PC-3 (cell line): ENCODE data around the gene PARP4. TPM values are rescaled to one million over a fixed set of nuclear protein-coding genes. Genes with fewer than 3 reads are reported as not detected.
"Not testable (repeated sequence)": the region's sequence is repeated elsewhere in the genome, so short reads cannot be mapped to it uniquely, and the experiment has no call there.

ENCODE experiments used
- ATAC-seq: fragments of 200-7000 bp; cut with Tn5 transposase; 2 replicates; pipeline ENCODE4 v1.9.1; 2020; ENCODE audit warnings: mild to moderate bottlenecking, moderate library complexity
- BruUV-seq: library from RNA; stranded (reverse); fragments of 400-500 nt; replicated peaks from 2 replicates; lab custom pipeline; 2021; lab: Mats Ljungman, UMichigan
- CTCF ChIA-PET: fragments of 300-600 bp; sonication (Branson Sonifier 250); formaldehyde crosslinking; loops from one replicate; lab custom pipeline; 2022; ENCODE audit warnings: antibody characterized with exemption; lab: Charles Lee
- POLR2A ChIA-PET: fragments of 300-600 bp; sonication (Branson Sonifier 250); formaldehyde crosslinking; loops from one replicate; lab custom pipeline; 2022; ENCODE audit warnings: antibody characterized with exemption; ENCODE audit not compliant: unreplicated experiment; lab: Charles Lee
- DNase-seq: peaks from one replicate; pipeline ENCODE4 v3.0.0-alpha.2; 2015
- H2AFZ ChIP-seq: fragments of 300-600 bp; sonication (generic); 2 replicates; pipeline ENCODE4 v1.6.0; 2016; ENCODE audit warnings: antibody characterized with exemption, low read length
- H3F3A ChIP-seq: fragments of 300-600 bp; sonication (generic); one replicate; pipeline ENCODE4 v1.6.0; 2017; ENCODE audit warnings: antibody characterized with exemption, low read length, control low read depth, mild to moderate bottlenecking; ENCODE audit not compliant: unreplicated experiment
- H3K27ac ChIP-seq: fragments of 300-600 bp; sonication (generic); 2 replicates; pipeline ENCODE4 v1.5.1; 2016; ENCODE audit warnings: mild to moderate bottlenecking, low read length
- H3K27me3 ChIP-seq: fragments of 300-600 bp; sonication (generic); 2 replicates; pipeline ENCODE4 v1.6.1; 2016; ENCODE audit warnings: low read length, mixed read lengths
- H3K36me3 ChIP-seq: fragments of 300-600 bp; sonication (generic); 2 replicates; pipeline ENCODE4 v1.6.1; 2016; ENCODE audit warnings: low read depth, mixed run types, low read length, mixed read lengths
- H3K4me1 ChIP-seq: fragments of 300-600 bp; sonication (generic); 2 replicates; pipeline ENCODE4 v1.5.1; 2016; ENCODE audit warnings: low read length; ENCODE audit not compliant: insufficient read depth
- H3K4me2 ChIP-seq: fragments of 300-600 bp; sonication (generic); 2 replicates; pipeline ENCODE4 v1.6.0; 2016; ENCODE audit warnings: low read length
- H3K4me3 ChIP-seq: fragments of 300-600 bp; sonication (generic); 2 replicates; pipeline ENCODE4 v1.5.1; 2016; ENCODE audit warnings: mild to moderate bottlenecking, low read length, mixed read lengths
- H3K79me2 ChIP-seq: fragments of 300-600 bp; sonication (generic); 2 replicates; pipeline ENCODE4 v1.6.1; 2017; ENCODE audit warnings: low read length, mixed read lengths
- H3K9ac ChIP-seq: fragments of 300-600 bp; sonication (generic); 2 replicates; pipeline ENCODE4 v1.6.0; 2016; ENCODE audit warnings: mild to moderate bottlenecking, low read length
- H3K9me2 ChIP-seq: fragments of 300-600 bp; sonication (generic); replicated peaks from 2 replicates; pipeline ENCODE4 v1.6.1; 2016; ENCODE audit warnings: mixed run types, low read length, mixed read lengths
- H3K9me3 ChIP-seq: fragments of 300-600 bp; sonication (generic); 2 replicates; pipeline ENCODE4 v1.6.1; 2016; ENCODE audit warnings: low read length, mixed read lengths
- H4K20me1 ChIP-seq: fragments of 300-600 bp; sonication (generic); 2 replicates; pipeline ENCODE4 v1.6.1; 2016; ENCODE audit warnings: low read length, mixed read lengths
- EZH2 ChIP-seq: fragments of 300-600 bp; sonication (generic); IDR thresholded peaks from one replicate; pipeline ENCODE4 v1.6.1; 2017; ENCODE audit warnings: antibody characterized with exemption, mild to moderate bottlenecking, low read length; ENCODE audit not compliant: unreplicated experiment
- EZH2phosphoT487 ChIP-seq: fragments of 300-600 bp; sonication (generic); IDR thresholded peaks from 2 replicates; pipeline ENCODE4 v1.6.1; 2018; ENCODE audit warnings: mild to moderate bottlenecking, antibody characterized with exemption, low read length, borderline replicate concordance
- intact Hi-C: fragments of 100-400 bp; cut with micrococcal nuclease; formaldehyde crosslinking; loops from 2 replicates; pipeline ENCODE4 v1.9.0; 2023
- total RNA-seq: library from RNA; depleted of rRNA; stranded (reverse); fragments of >200 nt; gene quantifications from 2 replicates; pipeline ENCODE4 v1.2.3, GENCODE V29; 2014
- TF ChIP-seq, protein P1 (sequence below): fragments of 300-600 bp; sonication (generic); conservative IDR thresholded peaks from 2 replicates; pipeline ENCODE4 v1.5.1; 2017; ENCODE audit warnings: antibody characterized with exemption, low read depth, mild to moderate bottlenecking, low read length

The PARP4 gene
- total RNA-seq, 1 experiment from 2014 or later, result 50.4 TPM

GRCh38 chr13:24406524-24406923, 106.1 kb downstream of the PARP4 start:
- Histone ChIP-seq H2AFZ (no peak overlapping the region), H3F3A (no peaks in the 10 kb centered on the region), H3K9me2 (no peaks in the 10 kb centered on the region), H3K4me1 (no peaks in the 10 kb centered on the region), H3K27me3 (peaks cover 8% of the 10 kb centered on the region), H3K9me3 (no peaks in the 10 kb centered on the region), H3K9ac (no peak overlapping the region), H3K36me3 (no peaks in the 10 kb centered on the region), H4K20me1 (no peaks in the 10 kb centered on the region), H3K4me2 (no peak overlapping the region), H3K4me3 (no peak overlapping the region), H3K79me2 (no peaks in the 10 kb centered on the region), H3K27ac (no peak overlapping the region)
- no peak for ATAC-seq
- intact Hi-C loops, result no loop called here
- DNase-seq, result no peak
- ChIA-PET POLR2A (no interaction called here), CTCF (no interaction called here)
- BruUV-seq, result no TSS peak
- TF ChIP-seq EZH2 (no peak), EZH2phosphoT487 (no peak)
- TF ChIP-seq, protein P1, sequence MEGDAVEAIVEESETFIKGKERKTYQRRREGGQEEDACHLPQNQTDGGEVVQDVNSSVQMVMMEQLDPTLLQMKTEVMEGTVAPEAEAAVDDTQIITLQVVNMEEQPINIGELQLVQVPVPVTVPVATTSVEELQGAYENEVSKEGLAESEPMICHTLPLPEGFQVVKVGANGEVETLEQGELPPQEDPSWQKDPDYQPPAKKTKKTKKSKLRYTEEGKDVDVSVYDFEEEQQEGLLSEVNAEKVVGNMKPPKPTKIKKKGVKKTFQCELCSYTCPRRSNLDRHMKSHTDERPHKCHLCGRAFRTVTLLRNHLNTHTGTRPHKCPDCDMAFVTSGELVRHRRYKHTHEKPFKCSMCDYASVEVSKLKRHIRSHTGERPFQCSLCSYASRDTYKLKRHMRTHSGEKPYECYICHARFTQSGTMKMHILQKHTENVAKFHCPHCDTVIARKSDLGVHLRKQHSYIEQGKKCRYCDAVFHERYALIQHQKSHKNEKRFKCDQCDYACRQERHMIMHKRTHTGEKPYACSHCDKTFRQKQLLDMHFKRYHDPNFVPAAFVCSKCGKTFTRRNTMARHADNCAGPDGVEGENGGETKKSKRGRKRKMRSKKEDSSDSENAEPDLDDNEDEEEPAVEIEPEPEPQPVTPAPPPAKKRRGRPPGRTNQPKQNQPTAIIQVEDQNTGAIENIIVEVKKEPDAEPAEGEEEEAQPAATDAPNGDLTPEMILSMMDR, result no peak

- BruUV-seq, result no TSS peak
- POLR2A ChIA-PET, result no interaction called here
- H3K9ac ChIP-seq, result no peak overlapping the region
- CTCF ChIA-PET, result no interaction called here
- ATAC-seq (no peak), DNase-seq (no peak)
- no peak overlapping the region for H3K4me3 ChIP-seq
- intact Hi-C loops, result no loop called here
- H3F3A ChIP-seq, result no peaks in the 10 kb centered on the region
- H3K4me2 ChIP-seq, result no peak overlapping the region
- H3K9me3 ChIP-seq, result no peaks in the 10 kb centered on the region
- H3K79me2 ChIP-seq, result no peaks in the 10 kb centered on the region
- no peak overlapping the region for H2AFZ ChIP-seq
- no peaks in the 10 kb centered on the region for H3K9me2 ChIP-seq
- no peaks in the 10 kb centered on the region for H4K20me1 ChIP-seq
- H3K4me1 ChIP-seq, result no peaks in the 10 kb centered on the region
- H3K36me3 ChIP-seq, result no peaks in the 10 kb centered on the region
- H3K27me3 ChIP-seq, result no peaks in the 10 kb centered on the region
- no peak overlapping the region for H3K27ac ChIP-seq
- TF ChIP-seq EZH2phosphoT487 (no peak), EZH2 (no peak)
- TF ChIP-seq, protein P1, result no peak
Measured at GRCh38 chr13:24396821-24397220, 115.8 kb downstream of the PARP4 start.

GRCh38 chr13:24392972-24393371, 119.6 kb downstream of the PARP4 start:
- H3K4me3 ChIP-seq, result no peak overlapping the region
- BruUV-seq, result no TSS peak
- no peak overlapping the region for H3K27ac ChIP-seq
- H2AFZ ChIP-seq, result no peak overlapping the region
- no peaks in the 10 kb centered on the region for H3K4me1 ChIP-seq
- no peak overlapping the region for H3K9ac ChIP-seq
- intact Hi-C loops, result no loop called here
- H3K4me2 ChIP-seq, result no peak overlapping the region
- no peaks in the 10 kb centered on the region for H4K20me1 ChIP-seq
- H3K9me3 ChIP-seq, result no peaks in the 10 kb centered on the region
- ChIA-PET POLR2A (no interaction called here), CTCF (no interaction called here)
- no peak for DNase-seq
- ATAC-seq, result no peak
- H3K36me3 ChIP-seq, result no peaks in the 10 kb centered on the region
- TF ChIP-seq EZH2phosphoT487 (no peak), EZH2 (no peak)
- TF ChIP-seq, protein P1, result no peak
- H3K27me3 ChIP-seq, result no peaks in the 10 kb centered on the region
- H3K9me2 ChIP-seq, result no peaks in the 10 kb centered on the region
- no peaks in the 10 kb centered on the region for H3K79me2 ChIP-seq
- no peaks in the 10 kb centered on the region for H3F3A ChIP-seq

DNA sequence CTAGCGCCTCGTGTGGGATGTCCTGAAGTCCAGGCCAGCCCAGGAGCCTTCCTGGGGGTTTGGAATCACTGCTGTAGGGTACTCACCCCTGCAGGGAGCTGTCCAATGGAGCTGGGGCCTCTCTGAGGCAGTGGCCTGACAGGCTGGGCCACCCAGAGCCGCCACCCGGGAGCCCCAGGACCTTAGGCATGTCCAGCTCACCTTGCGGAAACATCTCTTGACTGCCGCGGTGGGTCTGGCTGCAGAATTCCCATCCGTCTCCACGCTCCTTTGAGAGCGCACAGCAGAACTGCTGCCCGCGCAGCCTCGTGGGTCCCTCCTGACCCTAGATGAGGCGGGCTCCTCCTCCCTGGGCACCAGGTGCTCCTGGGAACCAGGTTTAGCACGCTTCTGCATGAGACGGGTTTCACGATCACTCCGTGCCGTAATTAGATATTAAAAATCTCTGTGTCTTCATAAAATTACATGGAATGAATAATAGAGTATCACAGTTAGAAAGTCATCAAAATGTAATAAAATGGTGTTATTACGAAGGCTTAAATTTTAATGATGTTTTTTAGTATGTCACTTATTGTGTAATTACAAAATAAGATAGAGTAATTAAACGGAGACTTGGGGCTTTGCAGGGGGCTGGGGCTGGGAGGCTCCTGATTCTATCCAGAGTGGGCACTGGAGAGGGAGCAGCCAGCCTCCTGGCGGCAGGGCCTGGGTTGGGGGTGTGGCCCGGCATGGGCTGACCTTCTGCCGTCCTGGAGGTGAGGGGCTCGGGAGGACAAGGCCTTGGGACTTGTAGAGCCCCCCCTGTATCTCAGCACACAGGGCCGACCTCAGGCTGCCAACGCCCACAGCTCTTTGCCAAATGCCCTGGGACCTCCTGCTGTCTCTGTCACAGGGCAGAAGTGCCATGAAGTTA, 120.6 kb downstream of the PARP4 start:
- H3K9ac ChIP-seq, H3K9me3 ChIP-seq, intact Hi-C loops, H3K4me2 ChIP-seq, BruUV-seq, POLR2A ChIA-PET, H3K4me3 ChIP-seq, H3K9me2 ChIP-seq, H3K27me3 ChIP-seq, CTCF ChIA-PET, H3K36me3 ChIP-seq, H3K27ac ChIP-seq, H3F3A ChIP-seq, H4K20me1 ChIP-seq, H2AFZ ChIP-seq, H3K79me2 ChIP-seq, DNase-seq, ATAC-seq, H3K4me1 ChIP-seq: not testable (repeated sequence)
